COLO668 (cell line): ENCODE measurements around the gene ZNF25.
"Not testable (repeated sequence)": the region's sequence is repeated elsewhere in the genome, so short reads cannot be mapped to it uniquely, and the experiment has no call there.

ENCODE experiments used
- DNase-seq: peaks from one replicate; lab custom pipeline; 2025; ENCODE audit not compliant: unreplicated experiment; lab: John Stamatoyannopoulos, UW

The ZNF25 gene

DNA sequence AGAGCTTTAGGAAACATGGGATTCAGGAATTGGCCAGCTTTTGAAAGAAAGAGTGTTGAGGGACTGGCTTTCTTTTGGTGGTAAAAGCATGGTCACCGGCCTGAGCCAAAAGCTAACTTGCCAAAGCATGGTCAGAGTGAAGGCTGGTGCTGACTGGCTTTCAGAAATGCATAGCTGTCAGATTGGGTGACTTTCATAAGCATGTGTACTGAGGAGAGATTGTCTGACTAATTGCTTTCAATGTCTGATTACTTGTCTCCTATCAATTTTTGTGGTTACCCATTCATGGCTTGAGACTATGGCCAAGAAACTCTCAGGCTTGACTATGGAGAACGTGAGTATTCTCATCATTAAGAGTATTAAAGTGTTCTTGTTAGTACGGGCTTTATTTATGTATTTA, 28.2 kb downstream of the ZNF25 start:
- no peak for DNase-seq

DNA sequence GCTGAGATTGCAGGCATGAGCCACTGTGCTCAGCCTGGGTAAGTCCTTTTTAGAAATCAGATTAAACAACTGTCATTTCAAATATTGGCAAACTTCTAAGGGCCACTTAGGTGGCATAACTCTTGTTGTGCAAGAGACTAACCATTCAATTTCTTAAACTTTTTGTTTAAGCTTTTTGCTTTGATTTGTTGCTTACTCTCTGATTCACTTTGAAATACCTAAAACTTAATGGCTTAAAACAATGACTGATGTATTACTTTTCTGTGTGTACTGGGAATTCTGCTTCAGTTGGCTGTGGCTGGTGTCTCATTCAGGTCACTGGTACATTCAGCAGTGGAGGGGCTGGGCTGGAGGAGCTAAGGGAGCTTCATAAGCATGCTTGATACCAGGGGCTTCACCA, 28.9 kb downstream of the ZNF25 start:
- no peak for DNase-seq

DNA sequence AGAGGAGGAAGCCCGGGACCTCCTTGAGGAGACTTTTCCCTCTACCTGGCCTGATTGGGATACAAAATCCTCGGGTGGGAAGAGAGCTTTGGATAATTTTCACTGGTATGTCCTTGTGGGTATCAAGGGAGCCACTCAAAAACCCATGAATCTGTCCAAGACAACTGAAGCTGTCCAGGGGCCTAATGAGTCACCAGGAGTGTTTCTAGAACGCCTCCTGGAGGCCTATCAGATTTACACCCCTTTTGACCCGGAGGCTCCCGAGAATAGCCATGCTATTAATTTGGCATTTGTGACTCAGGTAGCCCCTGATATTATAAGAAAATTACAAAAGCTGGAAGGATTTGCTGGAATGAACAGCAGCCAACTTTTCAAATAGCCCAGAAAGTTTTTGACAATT, 38.6 kb downstream of the ZNF25 start:
- DNase-seq: no peak

DNA sequence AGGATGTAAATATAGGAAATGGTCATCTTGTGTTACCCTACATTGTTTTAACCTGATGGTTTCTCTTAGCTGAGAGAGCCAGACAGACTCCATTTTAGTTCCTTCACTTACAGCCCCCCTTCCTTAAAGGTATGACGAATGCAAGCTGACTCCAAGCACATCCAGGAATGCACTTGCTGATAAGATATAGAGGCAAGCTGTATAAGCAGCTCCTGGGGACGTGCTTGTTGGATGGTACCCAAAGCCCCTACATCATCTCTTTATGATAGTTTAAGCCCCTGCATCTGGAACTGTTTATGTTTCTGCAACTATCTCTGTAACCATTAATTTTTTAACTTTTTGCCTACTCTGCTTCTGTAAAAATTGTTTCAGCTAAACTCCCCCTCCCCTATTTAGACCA, 41.7 kb downstream of the ZNF25 start:
- DNase-seq: no peak

DNA sequence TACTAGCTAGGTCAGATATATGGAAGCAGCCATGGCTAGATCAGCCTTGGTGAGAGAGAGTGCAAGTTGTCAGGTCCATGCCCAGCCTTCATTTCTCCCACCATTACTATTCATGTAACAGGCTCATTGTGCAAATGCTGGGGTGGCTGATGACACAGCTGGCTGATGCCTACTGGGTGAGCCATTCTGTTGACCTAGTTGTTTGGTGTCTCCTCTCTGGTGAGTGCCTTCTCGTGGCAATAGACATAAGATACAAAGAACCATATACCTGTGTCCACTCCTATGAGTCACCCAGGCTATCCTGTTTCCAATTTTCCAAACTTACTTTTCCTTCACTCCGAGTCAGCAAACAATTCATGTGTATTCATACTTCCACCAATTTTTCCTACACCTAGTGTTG, 46.0 kb downstream of the ZNF25 start:
- no peak for DNase-seq

DNA sequence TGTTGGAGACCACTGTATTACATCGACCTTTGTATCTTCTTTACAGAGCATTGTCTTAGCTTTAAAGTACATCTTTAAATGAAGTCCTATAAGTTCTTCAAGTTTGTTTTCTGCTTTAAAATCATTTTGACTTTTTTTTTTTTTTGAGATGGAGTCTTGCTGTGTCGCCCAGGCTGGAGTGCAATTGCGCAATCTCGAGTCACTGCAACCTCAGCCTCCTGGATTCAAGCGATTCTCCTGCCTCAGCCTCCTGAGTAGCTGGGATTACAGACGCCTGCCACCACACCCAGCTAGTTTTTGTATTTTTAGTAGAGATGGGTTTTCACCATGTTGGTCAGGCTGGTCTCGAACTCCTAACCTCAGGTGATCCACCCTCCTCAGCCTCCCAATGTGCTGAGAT, 68.3 kb downstream of the ZNF25 start:
- not testable (repeated sequence) for DNase-seq

DNA sequence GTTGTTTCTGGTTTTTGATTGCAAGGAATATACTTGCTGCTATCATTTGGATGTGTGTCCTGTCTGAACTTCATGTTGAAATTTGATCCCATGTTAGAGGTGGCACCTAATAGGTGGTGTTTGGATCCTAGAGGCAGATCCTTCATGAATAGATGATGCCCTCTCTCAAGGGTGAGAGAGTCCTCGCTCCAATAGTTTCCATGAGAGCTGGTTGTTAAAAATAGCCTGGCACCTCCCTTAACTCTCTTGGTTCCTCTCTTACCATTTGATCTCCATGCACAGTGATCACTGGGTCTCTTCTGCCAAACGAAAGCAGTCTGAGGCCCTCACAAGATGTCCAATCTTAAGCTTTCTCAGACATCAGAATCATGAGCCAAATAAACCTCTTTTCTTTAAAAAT, 70.1 kb downstream of the ZNF25 start:
- DNase-seq: no peak
